HG02840 (cell line): ENCODE results near the gene SLC35F1.

Experiments used
- ATAC-seq: cut with Tn5 transposase; IDR thresholded peaks from one replicate; pipeline ENCODE4 v1.9.1; 2021; ENCODE audit warnings: mild to moderate bottlenecking, moderate library complexity, moderate number of reproducible peaks; ENCODE audit not compliant: unreplicated experiment, low FRiP score

Gene SLC35F1

GRCh38 chr6:118101220-118101619, 194.2 kb downstream of the SLC35F1 start:
- no peak for ATAC-seq

GRCh38 chr6:118101831-118102345, 194.8 kb downstream of the SLC35F1 start:
- no peak for ATAC-seq

- no peak for ATAC-seq
Measured at GRCh38 chr6:118102401-118102800, 195.3 kb downstream of the SLC35F1 start.

- ATAC-seq = no peak
Measured at GRCh38 chr6:118103381-118104146, 196.5 kb downstream of the SLC35F1 start.

GRCh38 chr6:118122161-118122725, 215.2 kb downstream of the SLC35F1 start:
- ATAC-seq = no peak

GRCh38 chr6:118122801-118123200, 215.7 kb downstream of the SLC35F1 start:
- ATAC-seq = no peak

- no peak for ATAC-seq
Measured at GRCh38 chr6:118123503-118124037, 216.5 kb downstream of the SLC35F1 start.

- no peak for ATAC-seq
Measured at GRCh38 chr6:118124851-118125250, 217.8 kb downstream of the SLC35F1 start.

- no peak for ATAC-seq
Measured at GRCh38 chr6:118128755-118129154, 221.7 kb downstream of the SLC35F1 start.

GRCh38 chr6:118134206-118134605, 227.1 kb downstream of the SLC35F1 start:
- ATAC-seq = no peak

GRCh38 chr6:118134736-118135135, 227.7 kb downstream of the SLC35F1 start:
- no peak for ATAC-seq

GRCh38 chr6:118135371-118135770, 228.3 kb downstream of the SLC35F1 start:
- no peak for ATAC-seq

GRCh38 chr6:118141211-118141610, 234.1 kb downstream of the SLC35F1 start:
- ATAC-seq = no peak

- no peak for ATAC-seq
Measured at GRCh38 chr6:118146584-118146983, 239.5 kb downstream of the SLC35F1 start.

GRCh38 chr6:118147511-118147910, 240.4 kb downstream of the SLC35F1 start:
- ATAC-seq = no peak

- ATAC-seq = no peak
Measured at GRCh38 chr6:118148561-118148960, 241.5 kb downstream of the SLC35F1 start.

- no peak for ATAC-seq
Measured at GRCh38 chr6:118152524-118152923, 245.5 kb downstream of the SLC35F1 start.

- no peak for ATAC-seq
Measured at GRCh38 chr6:118161343-118161742, 254.3 kb downstream of the SLC35F1 start.

- ATAC-seq = no peak
Measured at GRCh38 chr6:118163542-118163941, 256.5 kb downstream of the SLC35F1 start.

- ATAC-seq = no peak
Measured at GRCh38 chr6:118165500-118165899, 258.4 kb downstream of the SLC35F1 start.

GRCh38 chr6:118168421-118168820, 261.4 kb downstream of the SLC35F1 start:
- no peak for ATAC-seq

- ATAC-seq = no peak
Measured at GRCh38 chr6:118171852-118172251, 264.8 kb downstream of the SLC35F1 start.
